ENCODE measurements around the gene COIL.
A peak's percentile ranks its signal among the peaks of the same experiment; 100 is the strongest.

COIL gene

DNA sequence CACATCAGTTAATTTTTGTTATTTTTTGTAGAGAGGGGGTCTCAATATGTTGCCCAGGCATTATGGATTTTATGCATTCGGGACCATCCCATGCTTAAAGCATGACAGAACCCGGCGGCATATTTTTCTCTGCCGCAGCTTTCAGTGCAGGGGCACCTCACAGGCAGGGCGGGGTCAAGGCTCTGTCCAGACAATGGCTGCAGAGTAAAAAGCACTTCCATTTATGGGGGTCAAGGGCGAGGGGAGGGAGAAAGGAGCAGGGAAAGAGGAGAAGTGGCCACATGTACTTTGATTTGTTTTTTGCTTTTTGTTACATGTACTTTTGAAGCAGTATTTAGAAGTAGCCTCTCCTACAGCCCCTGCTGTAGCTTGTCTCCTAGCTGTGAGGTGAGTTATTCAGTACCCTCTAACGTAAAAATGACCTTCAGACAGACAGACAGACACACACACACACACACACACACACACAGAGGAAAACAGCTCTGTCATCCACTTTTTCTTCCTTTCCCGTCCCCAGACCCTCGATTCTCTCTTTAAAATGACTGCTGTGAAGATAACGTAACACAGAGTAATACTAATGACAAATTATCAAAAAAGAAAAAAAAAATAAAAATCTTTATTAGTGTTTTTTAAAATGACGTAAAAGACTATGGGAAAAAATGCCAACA lies 16.2 kb upstream of the COIL start:
- TF ChIP-seq, protein P1, sequence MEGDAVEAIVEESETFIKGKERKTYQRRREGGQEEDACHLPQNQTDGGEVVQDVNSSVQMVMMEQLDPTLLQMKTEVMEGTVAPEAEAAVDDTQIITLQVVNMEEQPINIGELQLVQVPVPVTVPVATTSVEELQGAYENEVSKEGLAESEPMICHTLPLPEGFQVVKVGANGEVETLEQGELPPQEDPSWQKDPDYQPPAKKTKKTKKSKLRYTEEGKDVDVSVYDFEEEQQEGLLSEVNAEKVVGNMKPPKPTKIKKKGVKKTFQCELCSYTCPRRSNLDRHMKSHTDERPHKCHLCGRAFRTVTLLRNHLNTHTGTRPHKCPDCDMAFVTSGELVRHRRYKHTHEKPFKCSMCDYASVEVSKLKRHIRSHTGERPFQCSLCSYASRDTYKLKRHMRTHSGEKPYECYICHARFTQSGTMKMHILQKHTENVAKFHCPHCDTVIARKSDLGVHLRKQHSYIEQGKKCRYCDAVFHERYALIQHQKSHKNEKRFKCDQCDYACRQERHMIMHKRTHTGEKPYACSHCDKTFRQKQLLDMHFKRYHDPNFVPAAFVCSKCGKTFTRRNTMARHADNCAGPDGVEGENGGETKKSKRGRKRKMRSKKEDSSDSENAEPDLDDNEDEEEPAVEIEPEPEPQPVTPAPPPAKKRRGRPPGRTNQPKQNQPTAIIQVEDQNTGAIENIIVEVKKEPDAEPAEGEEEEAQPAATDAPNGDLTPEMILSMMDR (IDR thresholded peaks at IDR 0.05; ENCODE audit: low read depth, low read length, missing control alignments), result no peak
- Histone ChIP-seq H3K27ac (no peak overlapping the region), H3K27me3 (replicated peaks) (no peaks in the 10 kb centered on the region), H3K4me3 (ENCODE audit: low read depth, low read length) (peak overlapping the region; percentile 80), H3K36me3 (replicated peaks) (no peaks in the 10 kb centered on the region)
- in situ Hi-C loops (cut with HindIII; ENCODE audit: low pct_ligation_motif_present, low sequenced_read_pairs), result no loop called here
- DNase-seq, result no peak

DNA sequence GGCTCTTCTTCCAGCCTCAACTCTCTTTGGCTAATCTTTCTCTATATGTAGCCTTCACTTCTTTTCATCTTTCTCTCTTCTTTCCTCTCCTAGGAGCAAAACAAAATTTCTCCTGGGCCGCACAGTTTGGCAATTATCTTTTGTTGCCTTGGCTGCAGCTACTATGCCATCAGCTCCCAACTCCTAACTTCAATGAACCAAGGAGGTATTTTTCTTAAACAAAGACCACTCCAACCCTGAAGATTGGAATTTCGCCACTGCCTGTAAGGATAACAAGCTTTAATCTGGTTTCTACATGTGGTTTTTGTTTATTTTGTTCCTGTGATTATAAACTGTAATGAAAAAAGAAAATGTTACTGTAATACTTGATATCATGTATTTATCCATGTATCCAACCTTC lies 14.8 kb upstream of the COIL start:
- Histone ChIP-seq H3K36me3 (replicated peaks) (no peaks in the 10 kb centered on the region), H3K27ac (no peak overlapping the region), H3K4me3 (ENCODE audit: low read depth, low read length) (no peak overlapping the region), H3K27me3 (replicated peaks) (no peaks in the 10 kb centered on the region)
- TF ChIP-seq, protein P1 (IDR thresholded peaks at IDR 0.05; ENCODE audit: low read depth, low read length, missing control alignments), result no peak
- in situ Hi-C loops (cut with HindIII; ENCODE audit: low pct_ligation_motif_present, low sequenced_read_pairs), result no loop called here
- no peak for DNase-seq

DNA sequence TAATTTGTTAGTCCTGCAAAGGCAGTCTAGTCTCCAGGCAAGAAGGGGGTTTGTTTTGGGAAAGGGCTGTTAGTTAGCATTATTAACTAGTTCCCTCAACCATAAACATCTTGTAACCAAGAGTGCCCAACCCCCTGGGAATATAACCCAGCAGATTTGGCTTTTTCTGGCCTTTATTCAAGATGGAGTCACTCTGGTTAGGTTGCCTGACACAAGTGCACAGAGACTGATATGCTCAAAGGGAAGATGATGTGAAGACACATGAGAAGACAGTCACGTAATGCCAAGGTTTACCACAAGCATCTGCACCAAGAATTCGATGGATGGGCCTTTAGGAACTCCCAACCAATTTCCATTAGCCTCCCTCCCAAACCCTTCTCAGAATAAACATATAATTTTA lies 13.2 kb upstream of the COIL start:
- no peak overlapping the region for H3K27ac ChIP-seq
- H3K27me3 ChIP-seq (replicated peaks), result no peaks in the 10 kb centered on the region
- DNase-seq, result no peak
- TF ChIP-seq, protein P1 (IDR thresholded peaks at IDR 0.05; ENCODE audit: low read depth, low read length, missing control alignments), result no peak
- H3K36me3 ChIP-seq (replicated peaks), result no peaks in the 10 kb centered on the region
- no peak overlapping the region for H3K4me3 ChIP-seq (ENCODE audit: low read depth, low read length)
- in situ Hi-C loops (cut with HindIII; ENCODE audit: low pct_ligation_motif_present, low sequenced_read_pairs), result no loop called here

DNA sequence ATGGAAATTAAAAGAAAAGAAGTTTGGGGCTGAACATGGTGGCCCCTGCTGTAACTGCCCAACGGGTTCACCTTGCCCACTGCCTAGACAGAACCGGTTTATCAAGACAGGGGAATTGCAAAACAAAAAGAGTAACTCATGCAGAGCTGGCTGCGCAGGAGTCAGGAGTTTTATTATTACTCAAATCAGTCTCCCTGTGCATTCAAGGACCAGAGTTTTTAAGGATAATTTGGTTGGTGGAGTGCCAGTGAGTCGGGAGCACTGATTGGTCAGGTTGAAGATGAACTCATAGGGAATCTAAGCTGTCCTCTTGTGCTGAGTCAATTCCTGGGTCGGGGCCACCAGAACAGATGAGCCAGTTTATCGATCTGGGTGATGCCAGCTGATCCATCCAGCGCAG lies 12.7 kb upstream of the COIL start:
- Histone ChIP-seq H3K4me3 (ENCODE audit: low read depth, low read length) (no peak overlapping the region), H3K27me3 (replicated peaks) (no peaks in the 10 kb centered on the region), H3K27ac (no peak overlapping the region), H3K36me3 (replicated peaks) (no peaks in the 10 kb centered on the region)
- in situ Hi-C loops (cut with HindIII; ENCODE audit: low pct_ligation_motif_present, low sequenced_read_pairs), result no loop called here
- no peak for DNase-seq
- TF ChIP-seq, protein P1 (IDR thresholded peaks at IDR 0.05; ENCODE audit: low read depth, low read length, missing control alignments), result no peak

DNA sequence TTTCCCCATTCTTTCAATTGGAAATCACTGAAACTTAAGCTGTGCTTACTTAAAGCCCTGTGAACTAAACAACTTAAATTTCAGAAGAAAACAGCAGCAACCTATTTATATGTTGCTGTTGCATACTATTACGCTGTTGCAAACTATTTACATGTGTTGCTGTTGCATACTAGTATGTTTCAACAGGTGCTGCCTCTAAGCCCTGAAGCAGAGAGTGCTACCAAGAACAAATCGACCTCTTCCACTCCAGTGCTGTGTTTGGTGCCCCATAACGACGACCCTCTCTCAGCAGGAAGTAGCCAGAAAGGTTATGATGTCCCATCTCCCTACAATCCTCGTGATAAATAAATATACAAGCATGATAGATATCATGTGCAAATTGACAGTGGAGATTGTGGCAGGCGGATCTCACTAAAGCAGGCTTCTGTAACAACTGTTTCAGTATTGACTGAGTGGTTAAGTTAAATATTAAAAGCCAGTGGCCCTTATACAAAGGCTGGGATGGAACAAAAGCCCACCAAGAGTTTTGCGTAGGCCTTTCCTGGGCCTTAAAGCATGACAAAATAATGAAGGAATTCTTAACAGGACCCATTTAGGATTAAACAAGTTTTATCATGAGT lies 11.4 kb upstream of the COIL start:
- H3K27me3 ChIP-seq (replicated peaks), result no peaks in the 10 kb centered on the region
- TF ChIP-seq, protein P1 (IDR thresholded peaks at IDR 0.05; ENCODE audit: low read depth, low read length, missing control alignments), result no peak
- H3K36me3 ChIP-seq (replicated peaks), result no peaks in the 10 kb centered on the region
- in situ Hi-C loops (cut with HindIII; ENCODE audit: low pct_ligation_motif_present, low sequenced_read_pairs), result no loop called here
- no peak for DNase-seq
- H3K27ac ChIP-seq, result no peak overlapping the region
- no peak overlapping the region for H3K4me3 ChIP-seq (ENCODE audit: low read depth, low read length)

- TF ChIP-seq, protein P1 (IDR thresholded peaks at IDR 0.05; ENCODE audit: low read depth, low read length, missing control alignments), result no peak
Measured at GRCh38 chr17:56970974-56971373, 10.1 kb upstream of the COIL start.

More at GRCh38 chr17:56970974-56971373, 10.1 kb upstream of the COIL start:
- Histone ChIP-seq H3K27me3 (replicated peaks) (no peaks in the 10 kb centered on the region), H3K36me3 (replicated peaks) (no peaks in the 10 kb centered on the region), H3K27ac (no peak overlapping the region), H3K4me3 (ENCODE audit: low read depth, low read length) (no peak overlapping the region)
- DNase-seq, result no peak
- in situ Hi-C loops (cut with HindIII; ENCODE audit: low pct_ligation_motif_present, low sequenced_read_pairs), result no loop called here
